ENCODE measurements around the gene LNP1.

The LNP1 gene

DNA sequence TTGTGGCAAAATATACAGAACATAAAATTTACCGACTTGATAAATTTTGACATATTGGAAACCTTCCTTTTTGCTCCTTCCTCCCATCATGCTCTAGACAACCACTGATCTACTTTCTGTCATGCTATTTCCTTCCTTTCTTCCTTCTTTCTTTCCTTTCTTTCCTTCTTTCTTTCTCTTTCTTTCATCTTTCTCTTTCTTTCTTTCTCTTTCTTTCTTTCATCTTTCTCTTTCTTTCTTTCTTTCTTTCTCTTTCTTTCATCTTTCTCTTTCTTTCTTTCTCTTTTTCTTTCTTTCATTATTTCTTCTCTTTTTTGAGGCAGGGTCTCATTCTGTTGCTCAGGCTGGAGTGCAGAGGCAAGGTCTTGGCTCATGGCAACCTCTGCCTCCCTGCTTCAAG lies 82.2 kb downstream of the LNP1 start:
- DNase-seq: no peak

DNA sequence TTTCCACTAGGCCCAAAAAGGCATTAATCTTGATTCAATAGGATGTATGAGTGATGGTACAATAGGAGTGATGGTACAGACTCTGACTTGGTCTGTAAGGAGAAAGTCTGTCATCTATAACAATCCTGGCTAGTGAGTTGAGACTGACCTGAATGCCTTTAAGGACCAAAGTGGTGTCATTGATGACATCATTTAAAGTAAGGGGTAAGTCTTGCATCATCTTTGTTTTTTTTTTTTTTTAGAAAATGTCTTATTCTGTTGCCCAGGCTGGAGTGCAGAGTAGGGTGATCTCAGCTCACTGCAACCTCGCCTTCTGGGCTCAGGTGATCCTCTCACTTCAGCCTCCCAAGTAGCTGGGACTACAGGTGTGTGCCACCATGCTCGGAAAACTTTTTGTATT lies 85.5 kb downstream of the LNP1 start:
- no peak for DNase-seq

DNA sequence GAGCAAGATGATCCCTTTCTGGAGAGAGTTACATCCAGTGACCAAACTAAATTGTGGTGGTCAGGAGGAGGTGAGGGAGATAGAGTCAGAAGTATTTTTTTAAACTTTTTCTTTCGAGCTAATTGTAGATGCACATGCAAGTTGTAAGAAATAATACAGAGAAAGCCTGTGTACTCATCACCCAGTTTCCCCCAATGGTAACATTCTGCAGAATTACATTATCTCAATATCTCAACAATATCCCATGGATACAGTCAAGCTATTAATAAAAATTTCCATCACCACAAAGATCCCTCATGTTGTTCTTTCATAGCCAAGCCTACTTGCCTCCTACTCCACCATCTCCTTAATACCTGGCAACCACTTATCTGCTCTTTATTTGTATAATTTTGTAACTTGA lies 87.8 kb downstream of the LNP1 start:
- DNase-seq: no peak

DNA sequence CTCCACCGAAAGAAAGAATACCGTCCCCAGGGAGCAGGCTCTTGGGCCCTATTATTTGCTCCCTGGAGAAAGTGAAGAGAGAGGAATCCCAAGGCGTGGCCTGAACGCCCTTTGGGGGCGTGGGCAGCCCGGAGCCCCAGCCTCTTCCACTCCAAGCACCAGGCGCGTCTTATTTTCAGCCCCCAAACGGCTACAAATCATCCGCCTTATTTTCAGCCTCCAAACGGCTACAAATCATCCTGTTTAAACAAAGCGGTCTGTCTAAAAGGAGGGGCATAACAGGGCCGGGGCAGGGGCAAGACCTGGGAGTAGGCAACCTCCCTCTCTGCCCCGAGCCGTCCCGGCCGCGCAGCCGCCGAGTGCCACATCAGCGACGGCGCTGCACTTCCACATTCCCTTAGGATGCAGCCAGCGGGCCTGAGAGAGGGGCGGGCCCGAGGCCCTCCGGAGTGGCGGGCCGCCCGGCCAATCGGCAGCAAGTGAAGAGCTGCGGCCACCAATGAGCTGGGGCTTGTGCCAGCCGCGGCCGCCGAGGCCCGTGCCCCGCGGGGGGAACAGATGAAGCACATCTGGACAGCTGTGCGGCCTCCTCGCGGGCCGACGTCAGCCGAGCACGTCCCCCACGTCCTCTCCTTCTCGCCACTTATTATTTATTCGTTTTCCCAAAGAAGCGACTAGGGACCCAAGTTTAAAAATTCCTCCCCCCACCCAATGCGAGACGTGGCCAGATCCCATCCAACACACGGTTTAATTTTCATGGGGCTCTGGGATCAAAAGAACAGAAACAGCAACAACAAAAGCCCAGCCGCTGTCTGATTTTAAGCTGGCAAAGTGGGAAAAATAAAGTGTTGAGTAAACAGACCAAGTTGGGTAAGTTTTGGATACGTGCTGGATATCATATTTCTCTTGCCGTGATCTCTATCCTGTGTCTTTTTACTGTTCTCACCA lies 91.0 kb downstream of the LNP1 start, which contains the start of gene TMEM45A:
TSS of gene TMEM45A (plus strand) at position 561 of the 948 bp plus-strand sequence. CDS start 62,593 bp downstream, outside the sequence.
- peak; percentile 67 for DNase-seq

DNA sequence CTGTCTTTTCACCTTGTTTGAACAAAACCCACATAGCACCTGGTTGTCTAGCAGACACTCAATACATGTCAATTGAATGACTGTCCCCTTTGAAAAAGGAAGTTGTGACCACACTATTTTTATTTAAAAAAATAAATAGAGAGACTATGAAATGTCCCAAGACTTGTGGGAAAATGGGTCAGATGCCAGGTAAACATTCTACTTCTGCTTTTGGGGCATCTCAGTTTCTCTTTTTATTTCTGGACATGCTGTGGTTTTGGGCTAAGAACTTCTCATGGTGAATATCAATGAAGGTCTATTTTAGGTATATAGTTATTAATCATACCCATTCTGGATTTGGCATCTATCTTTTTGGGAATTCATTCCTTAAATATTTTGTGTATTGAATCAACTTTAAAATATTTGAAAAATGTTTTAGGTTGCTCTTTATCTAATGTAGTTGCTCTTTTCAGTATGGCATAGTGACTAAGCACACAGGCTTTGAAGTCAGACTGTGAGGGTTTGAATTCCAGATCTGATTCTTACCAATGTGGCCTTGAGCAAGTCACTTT lies 95.4 kb downstream of the LNP1 start:
- no peak for DNase-seq

DNA sequence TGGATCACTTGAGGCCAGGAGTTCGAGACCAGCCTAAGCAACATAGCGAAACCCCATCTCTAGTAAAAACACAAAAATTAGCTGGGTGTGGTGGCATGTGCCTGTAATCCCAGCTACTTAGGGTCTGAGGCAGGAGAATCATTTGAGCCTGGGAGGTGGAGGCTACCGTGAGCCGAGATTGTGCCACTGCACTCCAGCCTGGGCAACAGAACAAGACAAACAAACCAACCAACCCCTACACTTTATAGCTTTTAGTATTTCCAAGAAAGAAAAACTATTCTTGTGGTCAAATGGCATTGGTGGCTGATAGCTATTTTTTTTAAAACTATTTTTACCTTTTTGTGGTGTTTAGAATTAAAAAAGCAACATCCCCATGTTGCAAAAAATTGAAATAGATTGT lies 98.3 kb downstream of the LNP1 start:
- DNase-seq: no peak

DNA sequence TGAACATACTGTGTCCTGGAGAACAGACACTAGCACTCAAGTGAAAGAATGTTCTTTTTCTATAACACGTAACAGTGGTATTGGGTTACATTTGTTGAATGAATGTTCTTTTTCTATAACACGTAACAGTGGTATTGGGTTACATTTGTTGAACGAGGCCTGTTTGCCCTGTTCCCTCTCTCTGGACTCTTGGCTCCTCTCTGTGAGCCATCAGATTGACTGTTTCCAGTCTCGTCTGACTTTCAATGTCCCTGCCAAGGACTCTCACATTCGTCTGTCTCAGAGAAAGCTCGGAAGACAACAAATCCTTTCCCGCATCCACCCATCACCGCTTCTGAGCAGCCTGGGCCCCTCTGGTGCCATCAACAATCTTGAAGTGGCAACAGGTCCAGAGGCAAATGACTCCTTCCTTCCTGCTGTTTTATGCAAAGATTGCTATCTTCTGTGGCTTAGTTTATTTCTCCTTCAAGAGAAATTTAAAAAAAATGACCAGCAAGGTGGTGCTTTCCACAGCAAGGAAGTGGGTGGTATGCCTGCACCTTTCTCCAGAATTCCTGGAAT lies 99.1 kb downstream of the LNP1 start:
- DNase-seq: no peak

DNA sequence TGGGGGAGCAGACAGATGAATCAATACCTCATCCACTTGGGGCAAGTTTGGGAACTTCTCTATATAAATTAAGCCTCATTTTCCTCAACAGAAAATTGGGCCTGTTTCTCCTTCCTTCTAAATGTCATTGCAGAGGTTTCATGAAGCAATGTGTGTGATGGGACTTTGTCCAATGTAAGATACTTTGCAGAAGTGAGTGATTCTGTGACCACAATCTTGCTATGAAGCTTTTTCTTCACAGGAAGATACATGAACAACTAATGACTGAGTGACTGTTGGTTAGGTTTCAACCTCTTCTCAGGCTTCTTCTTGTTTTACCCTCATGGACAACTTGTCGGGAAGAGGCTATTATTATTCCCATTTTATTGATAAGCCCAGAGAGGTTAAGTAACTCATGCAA lies 102.1 kb downstream of the LNP1 start:
- DNase-seq: no peak

All from activated T-cell treated with anti-CD3 and anti-CD28 coated beads for 4 hours (primary cell).